Ishikawa (cell line): ENCODE measurements around the gene TFIP11.

ENCODE experiments used
- FOXM1 ChIP-seq: IDR thresholded peaks from 2 replicates; pipeline ENCODE4 v1.6.1; 2012; ENCODE audit warnings: low read depth, borderline replicate concordance
- MAX ChIP-seq: IDR thresholded peaks from 2 replicates; pipeline ENCODE4 v1.6.1; 2012
- REST ChIP-seq: IDR thresholded peaks from 2 replicates; pipeline ENCODE4 v1.6.1; 2012; ENCODE audit warnings: low read depth, mild to moderate bottlenecking
- TCF12 ChIP-seq: IDR thresholded peaks from 2 replicates; pipeline ENCODE4 v1.6.1; 2012; ENCODE audit warnings: low read depth
- YY1 ChIP-seq: IDR thresholded peaks from 2 replicates; pipeline ENCODE4 v1.6.1; 2012; ENCODE audit warnings: low read depth
- TF ChIP-seq, protein P1 (sequence below): IDR thresholded peaks from 2 replicates; pipeline ENCODE4 v1.6.1; 2012

DNA sequence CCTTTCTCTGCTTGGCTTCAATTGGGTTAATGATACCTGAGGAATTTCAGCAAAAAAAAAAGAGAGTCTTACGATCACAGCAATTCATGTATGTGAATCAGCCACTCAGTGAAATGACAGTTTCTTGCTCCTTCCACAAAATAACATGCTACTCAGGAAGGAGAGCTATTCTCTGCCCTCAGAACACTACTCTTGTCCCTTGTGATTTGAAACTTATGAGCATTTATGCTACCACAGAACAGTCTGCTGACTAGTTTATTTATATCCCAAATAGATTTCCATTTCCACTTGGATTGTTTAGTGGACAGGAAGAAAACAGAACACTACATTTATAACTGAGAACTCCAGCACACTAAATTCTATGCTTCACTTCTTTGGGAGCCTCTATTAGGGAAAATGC lies 8.5 kb downstream of the TFIP11 start:
- TF ChIP-seq MAX (no peak), TCF12 (no peak), FOXM1 (no peak), REST (no peak), YY1 (no peak)
- TF ChIP-seq, protein P1, sequence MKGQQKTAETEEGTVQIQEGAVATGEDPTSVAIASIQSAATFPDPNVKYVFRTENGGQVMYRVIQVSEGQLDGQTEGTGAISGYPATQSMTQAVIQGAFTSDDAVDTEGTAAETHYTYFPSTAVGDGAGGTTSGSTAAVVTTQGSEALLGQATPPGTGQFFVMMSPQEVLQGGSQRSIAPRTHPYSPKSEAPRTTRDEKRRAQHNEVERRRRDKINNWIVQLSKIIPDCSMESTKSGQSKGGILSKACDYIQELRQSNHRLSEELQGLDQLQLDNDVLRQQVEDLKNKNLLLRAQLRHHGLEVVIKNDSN: no peak
